ENCODE data around the gene KIAA0930.

The KIAA0930 gene

GRCh38 chr22:45171830-45172229 lies 68.9 kb downstream of the KIAA0930 start:
- no peak for DNase-seq

GRCh38 chr22:45169591-45170466 lies 70.9 kb downstream of the KIAA0930 start:
- peak; percentile 47 for DNase-seq

- no peak for DNase-seq
These were observed 73.8 kb downstream of the KIAA0930 start for GRCh38 chr22:45166932-45167331.

GRCh38 chr22:45164270-45165088 lies 76.2 kb downstream of the KIAA0930 start:
- DNase-seq, result peak; percentile 32

GRCh38 chr22:45163451-45164269 lies 77.0 kb downstream of the KIAA0930 start, which contains the start of gene NUP50:
Gene NUP50, plus strand, starts transcription at chr22:45163925. Its CDS starts 4,253 bp downstream, at chr22:45168178.
- peak; percentile 97 for DNase-seq

- DNase-seq, result peak; percentile 30
These were observed 77.6 kb downstream of the KIAA0930 start for GRCh38 chr22:45163099-45163450.

- no peak for DNase-seq
These were observed 78.2 kb downstream of the KIAA0930 start for GRCh38 chr22:45162531-45162930.

GRCh38 chr22:45159652-45160462 lies 80.8 kb downstream of the KIAA0930 start:
- DNase-seq, result no peak

- DNase-seq, result no peak
These were observed 82.8 kb downstream of the KIAA0930 start for GRCh38 chr22:45157907-45158306.

- DNase-seq, result no peak
These were observed 85.4 kb downstream of the KIAA0930 start for GRCh38 chr22:45155050-45155840.

- DNase-seq, result no peak
These were observed 86.3 kb downstream of the KIAA0930 start for GRCh38 chr22:45154383-45154782.

- DNase-seq, result no peak
These were observed 89.2 kb downstream of the KIAA0930 start for GRCh38 chr22:45151503-45151902.

- no peak for DNase-seq
These were observed 90.6 kb downstream of the KIAA0930 start for GRCh38 chr22:45150139-45150538.

- no peak for DNase-seq
These were observed 91.0 kb downstream of the KIAA0930 start for GRCh38 chr22:45149671-45150070.

- no peak for DNase-seq
These were observed 95.8 kb downstream of the KIAA0930 start for GRCh38 chr22:45144916-45145315.

GRCh38 chr22:45142376-45142775 lies 98.3 kb downstream of the KIAA0930 start:
- no peak for DNase-seq

Measured in activated CD4-positive, alpha-beta T cell treated with anti-CD3 and anti-CD28 coated beads, Interleukin-2, Interleukin-6, amounts not matched to agents 100 ng/mL and 50 ng/mL, durations not matched to agents 16 hours and 8 hours (primary cell).